Aorta (tissue), 5 donors: ENCODE data around the gene MATCAP1. TPM values are rescaled to one million over a fixed set of nuclear protein-coding genes. Genes with fewer than 3 reads are reported as not detected.
A peak's percentile ranks its signal among the peaks of the same experiment; 100 is the strongest.

ENCODE experiments used
- ATAC-seq: fragments of 200-7000 bp; cut with Tn5 transposase; one replicate; pipeline ENCODE4 v1.9.1; 2022; ENCODE audit warnings: moderate library complexity; ENCODE audit not compliant: low FRiP score
- DNase-seq, 2 donors: peaks; one replicate each; pipeline ENCODE4 v3.0.0-alpha.2; 2020
- H3K27ac ChIP-seq, 2 donors: one replicate each; pipeline ENCODE4 v1.5.1; 2013; ENCODE audit warnings: low read length in 2 of 2, mild to moderate bottlenecking in 2 of 2, moderate library complexity in 2 of 2, control low read depth in 1 of 2, inconsistent platforms in 1 of 2, low read depth in 1 of 2
- H3K27me3 ChIP-seq, 2 donors: one replicate each; pipeline ENCODE4 v1.6.1; 2013; ENCODE audit warnings: control low read depth in 1 of 2, low read length in 1 of 2, mild to moderate bottlenecking in 1 of 2, moderate library complexity in 1 of 2; ENCODE audit not compliant: insufficient read depth in 2 of 2, control insufficient read depth in 1 of 2
- H3K36me3 ChIP-seq, 2 donors: one replicate each; pipeline ENCODE4 v1.6.1; 2013; ENCODE audit warnings: control low read depth in 1 of 2, low read length in 1 of 2, mild to moderate bottlenecking in 1 of 2; ENCODE audit not compliant: insufficient read depth in 2 of 2, control insufficient read depth in 1 of 2
- H3K4me1 ChIP-seq, 2 donors: one replicate each; pipeline ENCODE4 v1.6.1; 2013; ENCODE audit warnings: low read length in 2 of 2, control low read depth in 1 of 2, mild to moderate bottlenecking in 1 of 2, moderate library complexity in 1 of 2; ENCODE audit not compliant: insufficient read depth in 2 of 2, control insufficient read depth in 1 of 2
- H3K4me3 ChIP-seq, 2 donors: one replicate each; pipeline ENCODE4 v1.5.1; 2013; ENCODE audit warnings: low read length in 2 of 2, control low read depth in 1 of 2, mild to moderate bottlenecking in 1 of 2
- H3K9me3 ChIP-seq: one replicate; pipeline ENCODE4 v1.6.1; 2013; ENCODE audit warnings: mild to moderate bottlenecking, low read length; ENCODE audit not compliant: control insufficient read depth
- WGBS, 2 donors: extraction: QIAGEN DNeasy Blood & Tissue Kit; methylation state at CpG; one replicate each; pipeline ENCODE4 v1.1.7; 2013; 5-methylcytosine and 5-hydroxymethylcytosine counted together
- intact Hi-C, 2 donors: fragments of 100-400 bp; cut with DNase I; formaldehyde crosslinking; loops; one replicate each; pipeline versions ENCODE4 v1.14.2 to v1.15.0; 2022
- polyA plus RNA-seq, 2 donors: library from polyadenylated mRNA; stranded (reverse); fragments of 200-250 nt; gene quantifications; one replicate each; pipeline ENCODE4 v1.2.3, GENCODE V29; 2013
- total RNA-seq, 2 donors: library from RNA; stranded (reverse); fragmentation: NEBNext Ultra II Directional; extraction: Animal tissue kit (Norgen Biotek cat#: 25700); gene quantifications; one replicate each; pipeline ENCODE4 v1.2.1, GENCODE V29; 2021
- donor health status: healthy with polysubstance abuse.
- donor health status: Bipolar disorder and iron deficiency.
- donor health status: DM: no; HTN: no; CAD: no.
- donor health status: DM: no; HTN: no; CAD: no.
- donor health status: DM: yes; HTN: yes; CAD: no.

MATCAP1 gene
- total and polyA plus RNA-seq, 4 donors = 3.0 to 45.7 (median 25.9) TPM

- intact Hi-C loops = loop anchor here (10.0 kb wide), 2 partner anchors 214 to 294 kb away; no protein-coding TSS in a partner anchor
- ATAC-seq = no peak
- Histone ChIP-seq H3K9me3 (no peaks in the 10 kb centered on the region), H3K36me3 (no peaks in the 10 kb centered on the region), H3K4me3 (no peak overlapping the region), H3K27ac (no peak overlapping the region), H3K27me3 (no peaks in the 10 kb centered on the region), H3K4me1 (no peaks in the 10 kb centered on the region)
- 90% methylated on average over 15 of the region's 15 CpGs for WGBS, 2 donors
- no peak for DNase-seq
Measured at GRCh38 chr16:67188798-67189197, 5.0 kb upstream of the MATCAP1 start.

- ATAC-seq (no peak), DNase-seq (no peak)
- WGBS, 2 donors = 89 to 91% methylated on average over 4 of the region's 4 CpGs
- Histone ChIP-seq H3K4me1 (no peaks in the 10 kb centered on the region), H3K27ac (no peak overlapping the region), H3K9me3 (no peaks in the 10 kb centered on the region), H3K36me3 (no peaks in the 10 kb centered on the region), H3K27me3 (no peaks in the 10 kb centered on the region), H3K4me3 (no peak overlapping the region)
- intact Hi-C loops = loop anchor here (10.0 kb wide), 2 partner anchors 214 to 294 kb away; no protein-coding TSS in a partner anchor
Measured at GRCh38 chr16:67188323-67188722, 4.6 kb upstream of the MATCAP1 start.

GRCh38 chr16:67187175-67187890, 3.6 kb upstream of the MATCAP1 start:
- DNase-seq (no peak), ATAC-seq (no peak)
- 84 to 86% methylated on average over 26 of the region's 26 CpGs for WGBS, 2 donors
- Histone ChIP-seq H3K27me3 (no peaks in the 10 kb centered on the region), H3K4me3 (no peak overlapping the region), H3K27ac (no peak overlapping the region), H3K36me3 (no peaks in the 10 kb centered on the region), H3K9me3 (no peaks in the 10 kb centered on the region), H3K4me1 (no peaks in the 10 kb centered on the region)
- intact Hi-C loops = loop anchor here (10.0 kb wide), 2 partner anchors 213 to 293 kb away; no protein-coding TSS in a partner anchor

GRCh38 chr16:67186550-67186950, 2.8 kb upstream of the MATCAP1 start:
- Histone ChIP-seq H3K4me3 (no peak overlapping the region), H3K27ac (no peak overlapping the region), H3K4me1 (no peaks in the 10 kb centered on the region), H3K36me3 (no peaks in the 10 kb centered on the region), H3K9me3 (no peaks in the 10 kb centered on the region), H3K27me3 (no peaks in the 10 kb centered on the region)
- WGBS, 2 donors = 44 to 48% methylated on average over 5 of the region's 5 CpGs
- intact Hi-C loops = loop anchor here (10.0 kb wide), 2 partner anchors 212 to 292 kb away; no protein-coding TSS in a partner anchor
- ATAC-seq = no peak
- no peak for DNase-seq

- Histone ChIP-seq H3K4me3 (no peak overlapping the region), H3K4me1 (no peaks in the 10 kb centered on the region)
Measured at GRCh38 chr16:67185651-67186134, 1.9 kb upstream of the MATCAP1 start.

GRCh38 chr16:67184995-67185650, 1.4 kb upstream of the MATCAP1 start:
- H3K36me3 ChIP-seq = no peaks in the 10 kb centered on the region
- no peak overlapping the region for H3K4me3 ChIP-seq
- no peaks in the 10 kb centered on the region for H3K4me1 ChIP-seq
- peak; percentile 80 for ATAC-seq
- peak; percentile 96 to 99 for DNase-seq
- no peaks in the 10 kb centered on the region for H3K9me3 ChIP-seq
- H3K27ac ChIP-seq = no peak overlapping the region
- 5 to 7% methylated on average over 41 to 43 of the region's 43 CpGs for WGBS, 2 donors
- intact Hi-C loops = loop anchor here (1.0 to 10.0 kb wide), 4 partner anchors 26 to 290 kb away; partner anchors contain the start of genes FBXL8 (in 1 of the 2) and TRADD (in 1 of the 2)
- H3K27me3 ChIP-seq = no peaks in the 10 kb centered on the region

More at GRCh38 chr16:67185651-67186134, 1.9 kb upstream of the MATCAP1 start:
- intact Hi-C loops = loop anchor here (1.0 to 10.0 kb wide), 4 partner anchors 27 to 291 kb away; partner anchors contain the start of genes FBXL8 (in 1 of the 2) and TRADD (in 1 of the 2)
- no peak for ATAC-seq
- no peaks in the 10 kb centered on the region for H3K36me3 ChIP-seq
- WGBS, 2 donors = 8 to 11% methylated on average over 12 of the region's 12 CpGs
- no peak overlapping the region for H3K27ac ChIP-seq
- no peaks in the 10 kb centered on the region for H3K9me3 ChIP-seq
- no peaks in the 10 kb centered on the region for H3K27me3 ChIP-seq
- no peak for DNase-seq

- Histone ChIP-seq H3K4me3 (peak overlapping the region; percentile 24 to 54), H3K36me3 (no peaks in the 10 kb centered on the region), H3K9me3 (no peaks in the 10 kb centered on the region), H3K27me3 (no peaks in the 10 kb centered on the region), H3K4me1 (no peaks in the 10 kb centered on the region), H3K27ac (peak overlapping the region in 1 of 2 donors; percentile 42)
- 4 to 7% methylated on average over 42 to 59 of the region's 59 CpGs for WGBS, 2 donors
- intact Hi-C loops = loop anchor here (2.0 to 10.0 kb wide), 3 partner anchors 26 to 290 kb away; partner anchors contain the start of genes FBXL8 (in 1 of the 2) and TRADD (in 1 of the 2)
- ATAC-seq (no peak), DNase-seq (peak in 1 of 2 donors; percentile 79)
Measured at GRCh38 chr16:67184453-67184994, 761 bp upstream of the MATCAP1 start.

- no peak overlapping the region for H3K4me3 ChIP-seq
- H3K4me1 ChIP-seq = no peaks in the 10 kb centered on the region
- H3K36me3 ChIP-seq = no peaks in the 10 kb centered on the region
- peak in 1 of 2 donors; percentile 47 for DNase-seq
- no peaks in the 10 kb centered on the region for H3K27me3 ChIP-seq
- H3K9me3 ChIP-seq = no peaks in the 10 kb centered on the region
- intact Hi-C loops = loop anchor here (10.0 kb wide), 2 partner anchors 208 to 288 kb away; no protein-coding TSS in a partner anchor
- WGBS, 2 donors = 7 to 8% methylated on average over 11 of the region's 11 CpGs
- ATAC-seq = no peak
- H3K27ac ChIP-seq = no peak overlapping the region
Measured at GRCh38 chr16:67183284-67183626, 508 bp downstream of the MATCAP1 start.
